CD4-positive, alpha-beta T cell treated with Interleukin-15 for 1 hour (primary cell): ENCODE results near the gene CEP55.

Experiments used
- DNase-seq: peaks from one replicate; pipeline ENCODE4 v3.0.0-alpha.2; 2020

Gene CEP55

GRCh38 chr10:93567277-93568104 is 71.1 kb downstream of the CEP55 start:
- DNase-seq = no peak

GRCh38 chr10:93568105-93568390 is 71.6 kb downstream of the CEP55 start:
- DNase-seq = no peak

DNA sequence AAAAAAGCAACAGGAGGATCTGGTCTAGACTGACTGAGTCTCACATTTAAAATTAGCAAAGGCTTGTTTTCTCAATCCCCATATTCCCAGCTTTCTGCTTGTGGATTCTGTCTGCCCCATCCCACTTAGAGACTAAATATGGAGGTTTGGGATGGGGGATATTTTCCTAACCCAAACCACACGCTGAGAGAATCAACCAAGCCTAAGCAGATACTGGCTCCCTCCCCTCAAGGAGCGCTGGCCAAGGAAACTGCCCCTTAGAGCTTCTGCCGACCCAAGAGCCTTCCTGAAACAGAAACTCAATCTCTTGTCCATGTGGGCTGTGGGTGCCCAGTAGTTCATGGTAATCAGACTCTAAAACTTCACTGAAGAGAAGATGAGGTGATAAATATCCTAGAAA is 74.0 kb downstream of the CEP55 start:
- DNase-seq = no peak

DNA sequence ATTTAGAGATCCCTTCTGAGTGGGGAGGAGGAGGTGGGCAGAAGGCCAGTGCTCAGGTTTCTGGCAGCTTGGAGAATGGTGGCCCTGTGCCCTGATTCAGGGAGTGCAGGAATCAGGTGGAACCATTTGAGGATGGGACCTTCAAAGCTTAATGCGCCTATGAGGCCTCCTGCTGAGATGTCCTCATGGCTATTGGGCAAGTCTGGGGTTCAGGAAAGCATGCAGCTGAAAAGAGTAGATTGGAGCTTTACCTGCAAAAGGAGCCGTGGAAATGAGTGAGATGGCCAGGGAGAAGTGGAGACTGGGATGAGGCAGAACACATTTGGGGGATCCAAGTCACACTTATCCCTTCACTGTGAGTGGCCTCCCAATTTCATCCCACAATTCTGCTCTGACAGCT is 76.2 kb downstream of the CEP55 start:
- no peak for DNase-seq

GRCh38 chr10:93573051-93573909 is 76.9 kb downstream of the CEP55 start:
- DNase-seq = no peak

DNA sequence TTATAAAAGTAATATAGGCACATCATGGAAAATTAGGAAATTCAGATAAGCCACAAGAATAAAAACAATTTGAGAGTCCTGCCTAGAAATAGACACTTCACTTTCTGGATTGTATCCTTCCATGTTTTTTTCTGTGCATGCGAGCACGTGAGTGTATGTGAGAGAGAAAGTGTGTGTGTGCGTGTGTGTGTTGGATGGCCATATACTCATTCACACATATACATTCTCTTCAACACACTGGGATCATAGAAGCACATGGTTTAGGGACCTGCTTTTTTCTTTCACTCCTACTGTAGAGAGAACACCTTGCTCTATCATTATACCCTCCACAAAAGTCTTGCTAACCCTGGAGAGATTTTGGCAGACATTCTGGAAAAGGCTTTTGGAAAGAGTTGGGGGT is 77.5 kb downstream of the CEP55 start:
- DNase-seq = no peak

GRCh38 chr10:93576888-93577287 is 80.5 kb downstream of the CEP55 start:
- DNase-seq = no peak

DNA sequence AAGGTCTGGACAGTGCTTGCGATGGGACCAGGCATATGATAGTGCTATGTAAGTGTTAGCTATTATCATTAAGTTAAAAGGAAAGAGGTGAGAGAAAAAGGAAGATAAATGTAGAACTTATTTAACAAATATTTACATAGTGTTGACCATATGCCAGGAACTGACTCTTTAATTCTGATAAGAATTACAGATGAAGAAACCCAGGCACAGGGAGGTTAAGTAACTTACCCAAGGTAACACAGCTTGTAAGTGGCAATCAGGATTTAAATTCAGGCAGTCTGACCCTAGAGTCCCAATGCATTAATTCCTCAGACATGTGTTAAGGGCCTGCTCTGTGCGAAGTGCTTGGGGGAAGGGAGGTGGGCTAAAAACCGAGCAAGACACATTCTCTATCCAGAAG is 81.2 kb downstream of the CEP55 start:
- no peak for DNase-seq
